T-helper 2 cell treated with Interferon-gamma antibody and Interleukin-4, amounts not matched to agents 5 μg/mL and 100 μg/mL, for 36 hours (primary cell): ENCODE data around the gene C17orf100.

Source experiments
- DNase-seq: peaks from one replicate; pipeline ENCODE4 v3.0.0; 2021; ENCODE audit warnings: low spot score
- H3K27ac Mint-ChIP-seq: one replicate; pipeline ENCODE4 v1.8.0; 2021; ENCODE audit warnings: mild to moderate bottlenecking, mixed read lengths
- H3K27me3 Mint-ChIP-seq: one replicate; pipeline ENCODE4 v1.8.0; 2021; ENCODE audit warnings: low read depth, mixed read lengths
- H3K36me3 Mint-ChIP-seq: one replicate; pipeline ENCODE4 v1.8.0; 2021; ENCODE audit warnings: low read depth, mixed read lengths
- H3K4me1 Mint-ChIP-seq: one replicate; pipeline ENCODE4 v1.8.0; 2021; ENCODE audit warnings: low read depth, mixed read lengths
- H3K4me3 Mint-ChIP-seq: one replicate; pipeline ENCODE4 v1.8.0; 2022; ENCODE audit warnings: mild to moderate bottlenecking, moderate library complexity, mixed read lengths
- H3K9me3 Mint-ChIP-seq: one replicate; pipeline ENCODE4 v1.8.0; 2021; ENCODE audit warnings: mixed read lengths

Gene C17orf100

GRCh38 chr17:6636616-6637457 is 14.7 kb upstream of the C17orf100 start:
- DNase-seq = no peak
- no peaks in the 10 kb centered on the region for H3K9me3 Mint-ChIP-seq
- peaks cover 18% of the 10 kb centered on the region for H3K4me1 Mint-ChIP-seq
- H3K4me3 Mint-ChIP-seq = no peak overlapping the region
- H3K27me3 Mint-ChIP-seq = no peaks in the 10 kb centered on the region
- H3K27ac Mint-ChIP-seq = no peak overlapping the region
- H3K36me3 Mint-ChIP-seq = peaks cover 25% of the 10 kb centered on the region

GRCh38 chr17:6637458-6637840 is 14.1 kb upstream of the C17orf100 start:
- Mint-ChIP-seq H3K27me3 (no peaks in the 10 kb centered on the region), H3K27ac (peak overlapping the region; percentile 21), H3K4me1 (peaks cover 21% of the 10 kb centered on the region), H3K4me3 (no peak overlapping the region), H3K36me3 (peaks cover 24% of the 10 kb centered on the region), H3K9me3 (no peaks in the 10 kb centered on the region)
- no peak for DNase-seq

- Mint-ChIP-seq H3K9me3 (no peaks in the 10 kb centered on the region), H3K27me3 (no peaks in the 10 kb centered on the region), H3K36me3 (peaks cover 25% of the 10 kb centered on the region), H3K27ac (peak overlapping the region; percentile 6), H3K4me1 (peaks cover 29% of the 10 kb centered on the region), H3K4me3 (peak overlapping the region; percentile 96)
- no peak for DNase-seq
Observed at GRCh38 chr17:6638046-6638908, 13.3 kb upstream of the C17orf100 start.

DNA sequence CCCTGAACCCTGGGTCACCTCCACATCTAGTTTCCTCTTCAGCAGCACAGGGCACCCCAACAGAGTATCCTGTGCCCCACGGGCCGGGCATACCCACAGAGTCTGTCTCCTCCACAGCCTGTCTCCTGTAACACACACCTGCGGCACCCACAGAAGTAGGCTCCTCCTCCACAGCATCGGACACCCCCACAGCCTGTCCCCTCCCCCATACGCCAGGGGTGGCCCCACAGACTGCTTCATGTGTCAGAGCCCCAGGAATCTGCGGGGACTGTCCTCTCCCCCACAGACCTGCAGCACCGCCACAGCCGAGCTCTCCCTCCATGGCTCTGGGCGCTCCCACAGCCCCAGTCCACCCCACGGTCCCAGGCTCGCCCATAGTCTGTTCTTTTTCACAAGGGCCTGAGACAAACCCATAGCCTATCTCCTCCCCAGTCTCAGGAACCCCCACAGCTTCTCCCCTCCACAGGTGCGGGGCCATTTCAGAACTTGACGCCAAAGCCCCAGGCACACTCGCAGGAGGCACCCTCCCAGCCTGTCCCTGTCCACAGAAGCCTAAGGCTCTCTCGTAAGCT is 12.5 kb upstream of the C17orf100 start:
- peaks cover 28% of the 10 kb centered on the region for H3K36me3 Mint-ChIP-seq
- H3K9me3 Mint-ChIP-seq = no peaks in the 10 kb centered on the region
- peaks cover 33% of the 10 kb centered on the region for H3K4me1 Mint-ChIP-seq
- peak overlapping the region; percentile 96 for H3K4me3 Mint-ChIP-seq
- no peaks in the 10 kb centered on the region for H3K27me3 Mint-ChIP-seq
- DNase-seq = no peak
- H3K27ac Mint-ChIP-seq = peak overlapping the region; percentile 12

DNA sequence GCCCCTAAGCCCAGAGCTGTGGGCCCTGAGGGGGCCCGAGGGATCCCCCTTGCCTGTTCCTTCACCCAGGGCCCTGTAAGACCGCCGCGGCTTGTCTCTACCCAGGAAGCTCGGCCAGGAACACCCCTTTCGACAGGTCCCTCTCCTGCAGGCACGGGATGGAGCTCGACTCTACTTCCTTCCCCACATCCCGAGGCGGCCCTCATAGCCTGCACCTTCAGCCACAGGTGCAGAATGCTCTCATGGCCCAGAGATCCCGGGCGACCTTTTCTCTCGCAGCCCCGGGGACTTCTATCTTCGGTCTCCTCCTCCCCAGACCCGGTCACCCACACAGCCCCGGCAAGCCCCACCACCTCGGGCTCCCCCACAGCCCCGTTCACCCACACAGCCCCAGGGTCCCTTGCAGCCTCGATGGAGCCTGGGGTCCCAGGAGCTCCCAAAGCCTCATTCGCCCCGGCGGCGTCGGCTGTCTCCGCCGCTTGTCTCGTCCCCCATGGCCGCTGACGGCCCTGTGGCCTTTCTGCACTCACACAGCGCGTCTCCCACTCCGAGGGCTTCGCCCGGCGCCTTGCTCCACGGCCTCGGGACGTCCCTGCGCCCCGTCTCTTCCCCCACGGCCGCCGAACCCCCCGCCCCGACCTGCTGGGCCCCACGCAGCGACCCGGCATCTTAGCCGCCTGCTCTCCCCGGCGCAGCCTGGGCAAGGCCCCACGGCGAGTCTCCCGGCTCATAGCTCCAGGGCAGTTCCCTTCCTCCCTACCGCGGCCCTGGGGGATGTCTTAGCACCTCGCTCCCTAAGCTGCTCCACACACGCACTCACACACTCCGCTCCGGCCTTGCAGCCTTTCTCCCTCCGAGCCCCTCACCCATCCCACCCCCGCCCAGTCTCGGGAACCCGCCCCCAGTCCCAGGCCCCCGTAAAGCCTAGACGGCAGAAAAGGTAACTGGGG is 11.7 kb upstream of the C17orf100 start:
- Mint-ChIP-seq H3K9me3 (no peaks in the 10 kb centered on the region), H3K4me3 (peak overlapping the region; percentile 96), H3K36me3 (peaks cover 31% of the 10 kb centered on the region), H3K4me1 (peaks cover 33% of the 10 kb centered on the region), H3K27ac (peak overlapping the region; percentile 94), H3K27me3 (no peaks in the 10 kb centered on the region)
- peak; percentile 23 for DNase-seq

- Mint-ChIP-seq H3K36me3 (peaks cover 34% of the 10 kb centered on the region), H3K9me3 (no peaks in the 10 kb centered on the region), H3K4me1 (peaks cover 33% of the 10 kb centered on the region), H3K27me3 (no peaks in the 10 kb centered on the region), H3K27ac (peak within 1 kb of the TSS; percentile 94), H3K4me3 (peak within 1 kb of the TSS; percentile 96)
- DNase-seq = peak; percentile 96
Observed at GRCh38 chr17:6640536-6641246, 10.9 kb upstream of the C17orf100 start, which contains the start of the genes KIAA0753 and TXNDC17. TSS of gene KIAA0753 (minus strand) at chr17:6640711. CDS start at chr17:6635103, 5,608 bp downstream. TSS of gene TXNDC17 (plus strand) at chr17:6641060. CDS start at chr17:6641083, 23 bp downstream.

DNA sequence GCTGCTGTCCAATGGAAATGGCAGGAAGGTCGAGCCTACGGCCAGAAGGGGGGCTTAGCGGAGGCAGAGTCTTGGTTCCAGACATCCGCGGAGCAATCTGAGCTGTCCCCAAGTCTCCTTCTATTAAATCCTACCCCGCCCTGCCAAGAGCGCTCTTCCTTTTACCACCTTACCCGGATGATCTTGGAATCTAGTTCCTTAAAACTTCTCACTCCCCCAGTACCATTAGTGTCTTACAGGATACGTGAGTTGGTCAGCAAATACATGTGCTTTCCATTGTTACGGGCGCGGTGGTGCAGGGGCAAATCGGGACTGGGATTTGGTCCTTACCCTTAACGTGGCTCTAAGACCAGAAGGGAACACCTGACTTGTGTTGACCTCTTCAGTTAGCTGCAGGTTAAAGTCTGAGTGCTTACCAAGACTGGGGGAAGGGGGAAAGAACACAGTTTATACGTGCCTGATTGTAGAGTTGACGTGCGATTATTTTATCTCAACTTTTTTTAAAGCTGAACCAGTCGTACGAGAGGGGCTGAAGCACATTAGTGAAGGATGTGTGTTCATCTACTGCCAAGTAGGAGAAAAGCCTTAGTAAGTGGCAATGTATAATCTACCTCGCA is 10.2 kb upstream of the C17orf100 start:
- Mint-ChIP-seq H3K4me3 (peak overlapping the region; percentile 96), H3K4me1 (peaks cover 36% of the 10 kb centered on the region), H3K9me3 (no peaks in the 10 kb centered on the region), H3K36me3 (peaks cover 34% of the 10 kb centered on the region), H3K27me3 (no peaks in the 10 kb centered on the region), H3K27ac (peak overlapping the region; percentile 94)
- peak; percentile 17 for DNase-seq

GRCh38 chr17:6642592-6642991 is 9.0 kb upstream of the C17orf100 start:
- no peak for DNase-seq
- Mint-ChIP-seq H3K4me3 (peak overlapping the region; percentile 74), H3K9me3 (no peaks in the 10 kb centered on the region), H3K27me3 (no peaks in the 10 kb centered on the region), H3K27ac (no peak overlapping the region), H3K36me3 (peaks cover 34% of the 10 kb centered on the region), H3K4me1 (peaks cover 40% of the 10 kb centered on the region)

- Mint-ChIP-seq H3K27ac (peak overlapping the region; percentile 32), H3K4me3 (peak overlapping the region; percentile 16), H3K9me3 (no peaks in the 10 kb centered on the region), H3K27me3 (no peaks in the 10 kb centered on the region), H3K36me3 (peaks cover 41% of the 10 kb centered on the region), H3K4me1 (peaks cover 41% of the 10 kb centered on the region)
- no peak for DNase-seq
Observed at GRCh38 chr17:6643451-6644125, 8.0 kb upstream of the C17orf100 start.

GRCh38 chr17:6648181-6648580 is 3.4 kb upstream of the C17orf100 start:
- H3K4me3 Mint-ChIP-seq = peak overlapping the region; percentile 16

DNA sequence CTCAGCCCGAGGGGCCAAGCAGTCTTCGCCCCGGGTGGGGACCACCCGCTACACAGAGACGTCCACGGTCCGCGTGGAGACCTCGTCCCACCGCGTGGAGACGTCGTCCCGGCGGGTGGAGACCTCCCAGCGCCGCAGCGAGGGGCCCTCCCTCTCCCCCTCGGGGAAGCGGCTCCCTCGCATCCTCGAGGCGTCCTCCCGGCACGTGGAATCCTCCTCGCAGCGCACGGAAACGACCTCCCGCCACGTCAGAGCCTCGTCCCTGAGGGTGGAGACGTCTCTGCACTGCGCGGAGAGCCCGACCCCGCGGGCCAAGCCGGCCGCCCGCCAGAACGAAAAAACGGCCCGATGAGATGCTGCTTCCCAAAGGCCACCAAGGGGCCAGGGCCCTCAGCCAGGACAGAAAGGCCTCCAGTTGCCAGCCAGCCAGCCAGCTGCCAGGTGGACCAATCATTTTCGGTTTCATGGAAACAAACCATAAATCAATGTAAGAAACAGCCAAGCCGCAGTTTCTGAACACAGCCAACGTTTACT is 424 bp downstream of the C17orf100 start:
- peaks cover 28% of the 10 kb centered on the region for H3K27me3 Mint-ChIP-seq
- DNase-seq = no peak
- H3K4me3 Mint-ChIP-seq = peak overlapping the region; percentile 56
- peaks cover 19% of the 10 kb centered on the region for H3K36me3 Mint-ChIP-seq
- no peaks in the 10 kb centered on the region for H3K9me3 Mint-ChIP-seq
- H3K4me1 Mint-ChIP-seq = peaks cover 53% of the 10 kb centered on the region
- H3K27ac Mint-ChIP-seq = no peak overlapping the region

More at GRCh38 chr17:6648181-6648580, 3.4 kb upstream of the C17orf100 start:
- H3K4me1 Mint-ChIP-seq = peaks cover 43% of the 10 kb centered on the region
- peaks cover 37% of the 10 kb centered on the region for H3K36me3 Mint-ChIP-seq
- no peak for DNase-seq
- no peaks in the 10 kb centered on the region for H3K9me3 Mint-ChIP-seq
- H3K27me3 Mint-ChIP-seq = peaks cover 5% of the 10 kb centered on the region
- H3K27ac Mint-ChIP-seq = no peak overlapping the region
